Measurements from ENCODE around the gene SYMPK. TPM values are rescaled to one million over a fixed set of nuclear protein-coding genes. Genes with fewer than 3 reads are reported as not detected.

SYMPK gene
- total RNA-seq, 4 donors from 2014 or later: 44.0 to 158 (median 90.3) TPM

GRCh38 chr19:45821570-45821969 is 41.4 kb downstream of the SYMPK start:
- Histone ChIP-seq H3K9me3 (no peaks in the 10 kb centered on the region), H3K4me3 (no peak overlapping the region), H3K4me1 (peaks cover 0 to 5% (median 0%) of the 10 kb centered on the region in 4 donors), H3K36me3 (peaks cover 0 to 67% (median 0%) of the 10 kb centered on the region in 3 donors), H3K27ac (no peak overlapping the region), H3K27me3 (no peaks in the 10 kb centered on the region)
- DNase-seq: no peak
- TF ChIP-seq POLR2A (IDR thresholded peaks at IDR 0.05) (no peak), CTCF (IDR thresholded peaks at IDR 0.05) (no peak)

- H3K4me1 ChIP-seq: peaks cover 0 to 6% (median 0%) of the 10 kb centered on the region in 4 donors
- H3K36me3 ChIP-seq: peaks cover 0 to 63% (median 0%) of the 10 kb centered on the region in 3 donors
- TF ChIP-seq CTCF (IDR thresholded peaks at IDR 0.05) (no peak), POLR2A (IDR thresholded peaks at IDR 0.05) (no peak)
- no peak overlapping the region for H3K27ac ChIP-seq
- H3K27me3 ChIP-seq: no peaks in the 10 kb centered on the region
- no peak for DNase-seq
- H3K4me3 ChIP-seq: no peak overlapping the region
- H3K9me3 ChIP-seq: no peaks in the 10 kb centered on the region
Measured at GRCh38 chr19:45821103-45821521, 41.8 kb downstream of the SYMPK start.

- H3K9me3 ChIP-seq: no peaks in the 10 kb centered on the region
- no peak overlapping the region for H3K27ac ChIP-seq
- H3K36me3 ChIP-seq: peaks cover 0 to 57% (median 0%) of the 10 kb centered on the region in 3 donors
Measured at GRCh38 chr19:45820413-45821102, 42.4 kb downstream of the SYMPK start.

GRCh38 chr19:45819769-45820168 is 43.2 kb downstream of the SYMPK start:
- H3K36me3 ChIP-seq: peaks cover 0 to 49% (median 0%) of the 10 kb centered on the region in 3 donors
- DNase-seq: no peak
- TF ChIP-seq CTCF (IDR thresholded peaks at IDR 0.05) (no peak), POLR2A (IDR thresholded peaks at IDR 0.05) (no peak)
- H3K4me3 ChIP-seq: no peak overlapping the region
- H3K4me1 ChIP-seq: peaks cover 0 to 14% (median 0%) of the 10 kb centered on the region in 4 donors
- H3K9me3 ChIP-seq: no peaks in the 10 kb centered on the region
- no peak overlapping the region for H3K27ac ChIP-seq
- H3K27me3 ChIP-seq: no peaks in the 10 kb centered on the region

More at GRCh38 chr19:45820413-45821102, 42.4 kb downstream of the SYMPK start:
- TF ChIP-seq CTCF (IDR thresholded peaks at IDR 0.05): no peak
- no peak for TF ChIP-seq POLR2A (IDR thresholded peaks at IDR 0.05)
- H3K27me3 ChIP-seq: no peaks in the 10 kb centered on the region
- peaks cover 0 to 6% (median 0%) of the 10 kb centered on the region in 4 donors for H3K4me1 ChIP-seq
- DNase-seq: no peak
- no peak overlapping the region for H3K4me3 ChIP-seq

- TF ChIP-seq POLR2A (IDR thresholded peaks at IDR 0.05) (no peak), CTCF (IDR thresholded peaks at IDR 0.05) (no peak)
- DNase-seq: no peak
Measured at GRCh38 chr19:45817725-45818301, 45.1 kb downstream of the SYMPK start.

More at GRCh38 chr19:45817725-45818301, 45.1 kb downstream of the SYMPK start:
- Histone ChIP-seq H3K36me3 (peaks cover 0 to 34% (median 0%) of the 10 kb centered on the region in 3 donors), H3K27ac (no peak overlapping the region), H3K27me3 (no peaks in the 10 kb centered on the region), H3K4me1 (peaks cover 0 to 17% (median 0%) of the 10 kb centered on the region in 4 donors), H3K4me3 (no peak overlapping the region), H3K9me3 (no peaks in the 10 kb centered on the region)

Data from Peyer's patch (tissue), 4 donors.